ENCODE data around the gene DAB1.

GRCh38 chr1:57450981-57451380 lies 27.1 kb upstream of the DAB1 start:
- TF ChIP-seq CTCF (IDR thresholded peaks at IDR 0.05) (no peak), EZH2 (IDR thresholded peaks at IDR 0.05) (no peak)

All from neural progenitor cell (in vitro differentiated cells).